Tibial nerve (tissue), 4 donors: ENCODE data around the gene C2CD4A. TPM values are rescaled to one million over a fixed set of nuclear protein-coding genes. Genes with fewer than 3 reads are reported as not detected.

Experiments
- DNase-seq, 2 donors: peaks; one replicate each; pipeline ENCODE4 v3.0.0-alpha.2; 2019; ENCODE audit warnings: low spot score in 2 of 2
- H3K27ac ChIP-seq, 4 donors: fragments of 200-600 bp; sonication (generic) in 3 of 4; one replicate each; pipeline ENCODE4 v1.5.1; 2017 to 2019; ENCODE audit warnings: mild to moderate bottlenecking in 1 of 4
- H3K27me3 ChIP-seq, 2 donors: fragments of 200-600 bp; sonication (generic) in 1 of 2; one replicate each; pipeline versions ENCODE4 v1.5.1 to v1.6.0; 2017 to 2019
- H3K36me3 ChIP-seq, 3 donors: fragments of 200-600 bp; sonication (generic); one replicate each; pipeline ENCODE4 v1.5.1; 2018 to 2019
- H3K4me1 ChIP-seq, 4 donors: fragments of 200-600 bp; sonication (generic) in 3 of 4; one replicate each; pipeline ENCODE4 v1.5.1; 2017 to 2019
- H3K4me3 ChIP-seq, 4 donors: fragments of 200-600 bp; sonication (generic) in 3 of 4; one replicate each; pipeline ENCODE4 v1.5.1; 2017 to 2019; ENCODE audit warnings: mild to moderate bottlenecking in 1 of 4, moderate library complexity in 1 of 4
- H3K9me3 ChIP-seq, 4 donors: fragments of 200-600 bp; sonication (generic) in 3 of 4; one replicate each; pipeline ENCODE4 v1.5.1; 2017 to 2019
- CTCF ChIP-seq, 5 experiments: fragments of 200-600 bp in 3 of 5; fragments of 450-650 bp in 2 of 5; sonication (generic) in 3 of 5; IDR thresholded peaks; one replicate each; pipeline ENCODE4 v1.5.1; 2016 to 2019; ENCODE audit warnings: antibody characterized with exemption in 5 of 5, mild to moderate bottlenecking in 3 of 5, moderate library complexity in 2 of 5
- EP300 ChIP-seq, 2 donors: sonication (generic); formaldehyde crosslinking; IDR thresholded peaks; one replicate each; pipeline ENCODE4 v1.6.1; 2017; ENCODE audit warnings: antibody characterized with exemption in 2 of 2, mild to moderate bottlenecking in 1 of 2
- POLR2A ChIP-seq, 2 donors: fragments of 450-650 bp; IDR thresholded peaks; one replicate each; pipeline ENCODE4 v1.6.1; 2017; ENCODE audit warnings: antibody characterized with exemption in 2 of 2, mild to moderate bottlenecking in 2 of 2, moderate library complexity in 2 of 2
- WGBS, 2 donors: methylation state at CpG; one replicate each; pipeline ENCODE4 v1.1.5; 2018; 5-methylcytosine and 5-hydroxymethylcytosine counted together
- total RNA-seq, 4 donors: library from RNA; depleted of rRNA; stranded (reverse); fragments of >200 nt; gene quantifications; one replicate each; pipeline ENCODE4 v1.1.0, GENCODE V29; 2016

Gene C2CD4A
- total RNA-seq, 4 donors from 2014 or later, result under 0.01 to 0.30 TPM; not detected in 2

- H3K4me1 ChIP-seq, result no peaks in the 10 kb centered on the region
- 85 to 89% methylated on average over 4 of the region's 4 CpGs for WGBS, 2 donors
- no peak overlapping the region for H3K4me3 ChIP-seq
- no peak for DNase-seq
- TF ChIP-seq CTCF (IDR thresholded peaks at IDR 0.05), result no peak
- H3K27ac ChIP-seq, result no peak overlapping the region
- H3K36me3 ChIP-seq, result no peaks in the 10 kb centered on the region
- no peaks in the 10 kb centered on the region for H3K27me3 ChIP-seq
- H3K9me3 ChIP-seq, result peaks cover 0 to 4% (median 0%) of the 10 kb centered on the region in 4 donors
Observed at GRCh38 chr15:62079594-62079993, 12.8 kb downstream of the C2CD4A start.

DNA sequence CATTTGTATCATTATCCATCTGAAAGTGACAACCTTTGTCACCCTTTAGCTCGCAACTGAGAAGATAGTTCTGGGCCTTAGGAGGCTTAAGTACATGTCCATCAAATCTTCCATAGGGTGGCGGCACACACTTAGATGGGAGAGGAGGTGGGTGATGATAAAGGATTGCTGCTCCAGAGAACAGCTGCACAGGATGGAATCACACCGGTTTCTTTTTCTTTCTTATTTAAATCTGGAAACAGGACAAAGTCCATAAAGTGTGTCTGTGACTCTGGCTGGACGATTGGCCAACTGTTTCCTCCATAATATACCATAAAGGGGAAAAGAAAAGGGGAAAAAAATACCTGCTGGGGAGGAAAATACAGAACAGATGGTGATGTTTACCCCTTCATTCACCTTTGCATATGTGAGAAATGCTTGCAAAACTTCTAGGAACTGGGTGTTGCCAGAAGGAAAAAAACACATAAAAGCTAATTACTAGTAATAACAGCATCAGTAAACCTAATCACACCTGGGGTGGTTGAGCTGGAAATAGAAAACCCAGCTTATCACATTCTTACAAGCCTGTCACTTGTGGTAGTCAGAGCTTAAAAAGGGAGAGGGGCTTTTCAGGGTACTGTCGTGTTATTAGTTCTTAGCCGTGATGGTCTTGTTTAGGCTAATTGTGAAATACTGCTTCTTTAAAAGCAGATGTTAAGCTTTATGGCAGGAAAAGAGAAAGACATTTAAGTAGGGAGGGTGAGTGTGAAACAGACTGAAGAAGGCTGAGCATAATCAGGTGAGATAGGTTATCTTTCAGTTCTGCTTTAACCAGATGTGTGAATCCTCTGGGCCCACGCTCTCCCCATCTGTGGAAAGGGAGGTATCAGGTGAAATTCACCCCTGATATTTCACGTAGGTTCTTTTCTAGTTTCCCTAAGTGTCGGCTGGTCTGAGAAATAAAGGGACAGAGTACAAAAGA lies 16.7 kb downstream of the C2CD4A start:
- no peaks in the 10 kb centered on the region for H3K36me3 ChIP-seq
- no peak overlapping the region for H3K27ac ChIP-seq
- peaks cover 0 to 13% (median 3%) of the 10 kb centered on the region in 4 donors for H3K4me1 ChIP-seq
- no peaks in the 10 kb centered on the region for H3K27me3 ChIP-seq
- no peak overlapping the region for H3K4me3 ChIP-seq
- no peak for DNase-seq
- TF ChIP-seq CTCF (IDR thresholded peaks at IDR 0.05), result no peak
- no peak for TF ChIP-seq POLR2A (IDR thresholded peaks at IDR 0.05)
- no peak for TF ChIP-seq EP300 (IDR thresholded peaks at IDR 0.05)
- WGBS, 2 donors, result 71 to 79% methylated on average over 9 of the region's 9 CpGs
- peaks cover 0 to 4% (median 0%) of the 10 kb centered on the region in 4 donors for H3K9me3 ChIP-seq

DNA sequence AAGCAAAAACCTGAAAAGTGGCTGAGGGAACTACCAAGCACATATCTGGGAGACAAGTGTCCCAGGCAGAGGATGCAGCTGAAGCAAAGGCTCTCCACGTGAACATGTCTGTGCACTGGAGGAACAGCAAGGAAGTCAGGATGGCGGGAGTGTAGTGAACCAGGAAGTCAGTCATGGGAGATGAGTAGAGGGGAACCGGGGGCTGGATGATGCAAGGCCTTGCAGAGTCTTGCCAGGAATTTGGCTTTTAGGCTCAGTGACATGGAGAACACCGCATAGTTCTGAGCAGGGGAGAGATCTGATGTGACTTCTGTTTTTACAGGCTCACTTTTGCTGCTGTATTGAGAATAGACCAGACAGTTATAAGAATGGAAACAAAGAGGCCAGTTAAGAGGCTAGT lies 19.0 kb downstream of the C2CD4A start:
- Histone ChIP-seq H3K9me3 (peaks cover 0 to 4% (median 0%) of the 10 kb centered on the region in 4 donors), H3K4me1 (peaks cover 0 to 13% (median 3%) of the 10 kb centered on the region in 4 donors), H3K4me3 (no peak overlapping the region), H3K36me3 (no peaks in the 10 kb centered on the region), H3K27ac (peak overlapping the region in 1 of 4 donors; percentile 46), H3K27me3 (no peaks in the 10 kb centered on the region)
- WGBS, 2 donors, result 50 to 59% methylated on average over 4 of the region's 4 CpGs
- no peak for TF ChIP-seq POLR2A (IDR thresholded peaks at IDR 0.05)
- TF ChIP-seq CTCF (IDR thresholded peaks at IDR 0.05), result no peak
- TF ChIP-seq EP300 (IDR thresholded peaks at IDR 0.05), result no peak
- DNase-seq, result no peak

- TF ChIP-seq POLR2A (IDR thresholded peaks at IDR 0.05), result no peak
- TF ChIP-seq CTCF (IDR thresholded peaks at IDR 0.05), result no peak
- TF ChIP-seq EP300 (IDR thresholded peaks at IDR 0.05), result peak in 1 of 2 donors; percentile 27
- H3K4me3 ChIP-seq, result no peak overlapping the region
- H3K27ac ChIP-seq, result peak overlapping the region in 2 of 4 donors; percentile 53 to 57
- H3K36me3 ChIP-seq, result no peaks in the 10 kb centered on the region
- 16 to 23% methylated on average over 5 of the region's 5 CpGs for WGBS, 2 donors
- peaks cover 0 to 13% (median 6%) of the 10 kb centered on the region in 4 donors for H3K4me1 ChIP-seq
- H3K27me3 ChIP-seq, result no peaks in the 10 kb centered on the region
- peaks cover 0 to 4% (median 0%) of the 10 kb centered on the region in 4 donors for H3K9me3 ChIP-seq
- no peak for DNase-seq
Observed at GRCh38 chr15:62087671-62088352, 21.0 kb downstream of the C2CD4A start.

GRCh38 chr15:62088353-62088693 lies 21.5 kb downstream of the C2CD4A start:
- no peak for DNase-seq
- peaks cover 0 to 4% (median 0%) of the 10 kb centered on the region in 4 donors for H3K9me3 ChIP-seq

More at GRCh38 chr15:62088353-62088693, 21.5 kb downstream of the C2CD4A start:
- WGBS, 2 donors, result 14 to 16% methylated on average over 1 of the region's 1 CpG
- Histone ChIP-seq H3K4me3 (no peak overlapping the region), H3K36me3 (no peaks in the 10 kb centered on the region), H3K4me1 (peaks cover 0 to 13% (median 6%) of the 10 kb centered on the region in 4 donors), H3K27ac (peak overlapping the region in 2 of 4 donors; percentile 53 to 57), H3K27me3 (no peaks in the 10 kb centered on the region)
- TF ChIP-seq EP300 (IDR thresholded peaks at IDR 0.05) (no peak), POLR2A (IDR thresholded peaks at IDR 0.05) (no peak), CTCF (IDR thresholded peaks at IDR 0.05) (no peak)
